Vagina (tissue), 2 donors: ENCODE results near the gene IHH.

ENCODE experiments used
- POLR2AphosphoS5 ChIP-seq, 2 donors: sonication (generic); formaldehyde crosslinking; IDR thresholded peaks; one replicate each; pipeline ENCODE4 v1.9.0; 2017; ENCODE audit warnings: antibody characterized with exemption in 2 of 2, mild to moderate bottlenecking in 2 of 2, low read depth in 1 of 2; ENCODE audit not compliant: insufficient read depth in 1 of 2
- TF ChIP-seq, protein P1 (sequence below), 3 experiments: fragments of 450-650 bp in 2 of 3; fragments of 200-600 bp in 1 of 3; sonication (generic) in 1 of 3; IDR thresholded peaks; one replicate each; pipeline ENCODE4 v1.5.1; 2017 to 2019; ENCODE audit warnings: antibody characterized with exemption in 3 of 3, mild to moderate bottlenecking in 2 of 3, moderate library complexity in 2 of 3

DNA sequence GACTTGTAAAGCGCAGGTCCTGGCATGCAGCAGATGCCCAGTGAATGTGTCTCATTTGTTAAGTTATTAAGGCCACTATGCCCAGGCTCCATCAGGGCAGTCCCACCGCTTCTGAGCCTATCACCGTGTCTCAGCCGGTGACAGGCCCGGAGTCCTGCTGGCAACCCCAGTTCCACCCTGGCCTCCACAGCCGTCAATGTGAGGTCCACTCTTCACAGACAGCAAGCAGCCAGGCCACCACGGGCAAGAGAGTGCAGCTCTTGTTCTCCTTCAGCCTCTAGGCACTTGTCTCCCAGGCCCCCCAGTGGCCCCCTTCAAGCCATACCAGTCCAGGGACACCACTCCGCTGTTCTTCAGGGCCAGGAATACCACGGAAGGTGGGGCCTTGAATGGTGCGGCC is 42.0 kb downstream of the IHH start:
- TF ChIP-seq, protein P1, sequence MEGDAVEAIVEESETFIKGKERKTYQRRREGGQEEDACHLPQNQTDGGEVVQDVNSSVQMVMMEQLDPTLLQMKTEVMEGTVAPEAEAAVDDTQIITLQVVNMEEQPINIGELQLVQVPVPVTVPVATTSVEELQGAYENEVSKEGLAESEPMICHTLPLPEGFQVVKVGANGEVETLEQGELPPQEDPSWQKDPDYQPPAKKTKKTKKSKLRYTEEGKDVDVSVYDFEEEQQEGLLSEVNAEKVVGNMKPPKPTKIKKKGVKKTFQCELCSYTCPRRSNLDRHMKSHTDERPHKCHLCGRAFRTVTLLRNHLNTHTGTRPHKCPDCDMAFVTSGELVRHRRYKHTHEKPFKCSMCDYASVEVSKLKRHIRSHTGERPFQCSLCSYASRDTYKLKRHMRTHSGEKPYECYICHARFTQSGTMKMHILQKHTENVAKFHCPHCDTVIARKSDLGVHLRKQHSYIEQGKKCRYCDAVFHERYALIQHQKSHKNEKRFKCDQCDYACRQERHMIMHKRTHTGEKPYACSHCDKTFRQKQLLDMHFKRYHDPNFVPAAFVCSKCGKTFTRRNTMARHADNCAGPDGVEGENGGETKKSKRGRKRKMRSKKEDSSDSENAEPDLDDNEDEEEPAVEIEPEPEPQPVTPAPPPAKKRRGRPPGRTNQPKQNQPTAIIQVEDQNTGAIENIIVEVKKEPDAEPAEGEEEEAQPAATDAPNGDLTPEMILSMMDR (IDR thresholded peaks at IDR 0.05) = no peak
- TF ChIP-seq POLR2AphosphoS5 (IDR thresholded peaks at IDR 0.05; ENCODE audit: insufficient read depth in 1 of 2, low read depth in 1 of 2) = no peak
